ENCODE data around the gene OXGR1.

DNA sequence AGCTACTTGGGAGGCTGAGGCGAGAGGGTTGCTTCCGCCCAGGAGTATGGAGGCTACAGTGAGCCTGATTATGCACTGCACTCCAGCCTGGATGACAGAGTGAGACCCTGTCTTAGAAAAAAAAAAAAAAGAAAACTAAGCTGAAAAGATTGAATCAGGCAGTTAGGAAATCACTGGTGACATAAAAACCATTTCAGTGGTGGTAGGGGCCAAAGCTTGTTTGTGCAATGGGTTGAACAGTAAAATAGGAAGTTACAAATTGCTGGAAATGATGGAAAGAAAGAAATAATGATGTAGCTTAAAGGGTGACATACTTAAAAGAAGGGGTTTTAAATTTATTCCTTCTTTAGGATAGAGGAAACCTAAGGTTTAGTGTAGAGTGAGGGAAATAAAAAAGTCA, 4.8 kb upstream of the OXGR1 start:
- TF ChIP-seq SAFB2 (IDR thresholded peaks at IDR 0.05; ENCODE audit: borderline replicate concordance, low read depth, low read length, severe bottlenecking) (no peak), BRCA1 (IDR thresholded peaks at IDR 0.05) (no peak), BRCA1 (CRISPR knock-in tag; IDR thresholded peaks at IDR 0.05) (no peak), NRF1 (conservative IDR thresholded peaks at IDR 0.05 in 1 of 2, IDR thresholded peaks at IDR 0.05 in 1 of 2) (no peak), SP1 (CRISPR knock-in tag; IDR thresholded peaks at IDR 0.05) (no peak), ARHGAP35 (IDR thresholded peaks at IDR 0.05; ENCODE audit: partially characterized antibody) (no peak), ETV5 (CRISPR knock-in tag; IDR thresholded peaks at IDR 0.05; ENCODE audit: low read depth) (no peak), MYBL2 (IDR thresholded peaks at IDR 0.05; ENCODE audit: low read depth) (no peak), MYBL2 (CRISPR knock-in tag; IDR thresholded peaks at IDR 0.05; ENCODE audit: borderline replicate concordance) (no peak), FOXP1 (CRISPR knock-in tag; IDR thresholded peaks at IDR 0.05) (no peak), ZNF830 (CRISPR knock-in tag; IDR thresholded peaks at IDR 0.05) (no peak), GABPB1 (CRISPR knock-in tag; IDR thresholded peaks at IDR 0.05) (no peak), SIN3A (IDR thresholded peaks at IDR 0.05; ENCODE audit: borderline replicate concordance in 2 of 2, control insufficient read depth in 1 of 2, low read depth in 2 of 2, low read length in 2 of 2) (no peak)
- TF ChIP-seq, protein P1, sequence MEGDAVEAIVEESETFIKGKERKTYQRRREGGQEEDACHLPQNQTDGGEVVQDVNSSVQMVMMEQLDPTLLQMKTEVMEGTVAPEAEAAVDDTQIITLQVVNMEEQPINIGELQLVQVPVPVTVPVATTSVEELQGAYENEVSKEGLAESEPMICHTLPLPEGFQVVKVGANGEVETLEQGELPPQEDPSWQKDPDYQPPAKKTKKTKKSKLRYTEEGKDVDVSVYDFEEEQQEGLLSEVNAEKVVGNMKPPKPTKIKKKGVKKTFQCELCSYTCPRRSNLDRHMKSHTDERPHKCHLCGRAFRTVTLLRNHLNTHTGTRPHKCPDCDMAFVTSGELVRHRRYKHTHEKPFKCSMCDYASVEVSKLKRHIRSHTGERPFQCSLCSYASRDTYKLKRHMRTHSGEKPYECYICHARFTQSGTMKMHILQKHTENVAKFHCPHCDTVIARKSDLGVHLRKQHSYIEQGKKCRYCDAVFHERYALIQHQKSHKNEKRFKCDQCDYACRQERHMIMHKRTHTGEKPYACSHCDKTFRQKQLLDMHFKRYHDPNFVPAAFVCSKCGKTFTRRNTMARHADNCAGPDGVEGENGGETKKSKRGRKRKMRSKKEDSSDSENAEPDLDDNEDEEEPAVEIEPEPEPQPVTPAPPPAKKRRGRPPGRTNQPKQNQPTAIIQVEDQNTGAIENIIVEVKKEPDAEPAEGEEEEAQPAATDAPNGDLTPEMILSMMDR (IDR thresholded peaks at IDR 0.05 in 2 of 3, conservative IDR thresholded peaks at IDR 0.05 in 1 of 3; ENCODE audit: insufficient read depth in 2 of 3, low read depth in 1 of 3, low read length in 3 of 3), result no peak
- TF ChIP-seq, protein P2, sequence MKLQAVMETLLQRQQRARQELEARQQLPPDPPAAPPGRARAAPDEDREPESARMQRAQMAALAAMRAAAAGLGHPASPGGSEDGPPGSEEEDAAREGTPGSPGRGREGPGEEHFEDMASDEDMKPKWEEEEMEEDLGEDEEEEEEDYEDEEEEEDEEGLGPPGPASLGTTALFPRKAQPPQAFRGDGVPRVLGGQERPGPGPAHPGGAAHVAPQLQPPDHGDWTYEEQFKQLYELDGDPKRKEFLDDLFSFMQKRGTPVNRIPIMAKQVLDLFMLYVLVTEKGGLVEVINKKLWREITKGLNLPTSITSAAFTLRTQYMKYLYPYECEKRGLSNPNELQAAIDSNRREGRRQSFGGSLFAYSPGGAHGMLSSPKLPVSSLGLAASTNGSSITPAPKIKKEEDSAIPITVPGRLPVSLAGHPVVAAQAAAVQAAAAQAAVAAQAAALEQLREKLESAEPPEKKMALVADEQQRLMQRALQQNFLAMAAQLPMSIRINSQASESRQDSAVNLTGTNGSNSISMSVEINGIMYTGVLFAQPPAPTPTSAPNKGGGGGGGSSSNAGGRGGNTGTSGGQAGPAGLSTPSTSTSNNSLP (IDR thresholded peaks at IDR 0.05; ENCODE audit: borderline replicate concordance, low read depth, low read length), result no peak
- TF ChIP-seq, protein P3, sequence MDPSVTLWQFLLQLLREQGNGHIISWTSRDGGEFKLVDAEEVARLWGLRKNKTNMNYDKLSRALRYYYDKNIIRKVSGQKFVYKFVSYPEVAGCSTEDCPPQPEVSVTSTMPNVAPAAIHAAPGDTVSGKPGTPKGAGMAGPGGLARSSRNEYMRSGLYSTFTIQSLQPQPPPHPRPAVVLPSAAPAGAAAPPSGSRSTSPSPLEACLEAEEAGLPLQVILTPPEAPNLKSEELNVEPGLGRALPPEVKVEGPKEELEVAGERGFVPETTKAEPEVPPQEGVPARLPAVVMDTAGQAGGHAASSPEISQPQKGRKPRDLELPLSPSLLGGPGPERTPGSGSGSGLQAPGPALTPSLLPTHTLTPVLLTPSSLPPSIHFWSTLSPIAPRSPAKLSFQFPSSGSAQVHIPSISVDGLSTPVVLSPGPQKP (CRISPR knock-in tag; IDR thresholded peaks at IDR 0.05), result no peak

All from K562 (cell line).